Mesothelial cell of epicardium (in vitro differentiated cells): ENCODE measurements around the gene ACIN1. TPM values are rescaled to one million over a fixed set of nuclear protein-coding genes. Genes with fewer than 3 reads are reported as not detected.

Experiments used
- DNase-seq, 2 experiments: peaks; one replicate each; pipeline ENCODE4 v3.0.0; 2021; ENCODE audit warnings: low spot score in 2 of 2; ENCODE audit not compliant: unreplicated experiment in 2 of 2
- H3K27ac Mint-ChIP-seq: 2 replicates; pipeline ENCODE4 v1.8.0; 2021; ENCODE audit warnings: mixed read lengths
- H3K27me3 Mint-ChIP-seq: 2 replicates; pipeline ENCODE4 v1.8.0; 2021; ENCODE audit warnings: low read depth, mixed read lengths
- H3K36me3 Mint-ChIP-seq: 2 replicates; pipeline ENCODE4 v1.8.0; 2021; ENCODE audit warnings: mixed read lengths
- H3K4me1 Mint-ChIP-seq: 2 replicates; pipeline ENCODE4 v1.8.0; 2021; ENCODE audit warnings: mixed read lengths
- H3K4me3 Mint-ChIP-seq: 2 replicates; pipeline ENCODE4 v1.8.0; 2021; ENCODE audit warnings: mild to moderate bottlenecking, moderate library complexity, mixed read lengths
- H3K9me3 Mint-ChIP-seq: 2 replicates; pipeline ENCODE4 v1.8.0; 2021; ENCODE audit warnings: mixed read lengths
- total RNA-seq: library from RNA; stranded (reverse); gene quantifications from 3 replicates; pipeline ENCODE4 v1.2.1, GENCODE V29; 2021
- TF ChIP-seq, protein P1 (sequence below): fragments of 200-600 bp; sonication (generic); IDR thresholded peaks from one replicate; pipeline ENCODE4 v1.5.0; 2021; ENCODE audit warnings: antibody characterized with exemption; ENCODE audit not compliant: unreplicated experiment

The ACIN1 gene
- total RNA-seq, 1 donor from 2014 or later: 401 TPM

GRCh38 chr14:23131482-23131881 is 36.5 kb upstream of the ACIN1 start:
- H3K36me3 Mint-ChIP-seq: peaks cover 28% of the 10 kb centered on the region
- no peak for DNase-seq
- H3K27me3 Mint-ChIP-seq: no peaks in the 10 kb centered on the region
- H3K4me1 Mint-ChIP-seq: no peaks in the 10 kb centered on the region
- H3K9me3 Mint-ChIP-seq: no peaks in the 10 kb centered on the region
- TF ChIP-seq, protein P1, sequence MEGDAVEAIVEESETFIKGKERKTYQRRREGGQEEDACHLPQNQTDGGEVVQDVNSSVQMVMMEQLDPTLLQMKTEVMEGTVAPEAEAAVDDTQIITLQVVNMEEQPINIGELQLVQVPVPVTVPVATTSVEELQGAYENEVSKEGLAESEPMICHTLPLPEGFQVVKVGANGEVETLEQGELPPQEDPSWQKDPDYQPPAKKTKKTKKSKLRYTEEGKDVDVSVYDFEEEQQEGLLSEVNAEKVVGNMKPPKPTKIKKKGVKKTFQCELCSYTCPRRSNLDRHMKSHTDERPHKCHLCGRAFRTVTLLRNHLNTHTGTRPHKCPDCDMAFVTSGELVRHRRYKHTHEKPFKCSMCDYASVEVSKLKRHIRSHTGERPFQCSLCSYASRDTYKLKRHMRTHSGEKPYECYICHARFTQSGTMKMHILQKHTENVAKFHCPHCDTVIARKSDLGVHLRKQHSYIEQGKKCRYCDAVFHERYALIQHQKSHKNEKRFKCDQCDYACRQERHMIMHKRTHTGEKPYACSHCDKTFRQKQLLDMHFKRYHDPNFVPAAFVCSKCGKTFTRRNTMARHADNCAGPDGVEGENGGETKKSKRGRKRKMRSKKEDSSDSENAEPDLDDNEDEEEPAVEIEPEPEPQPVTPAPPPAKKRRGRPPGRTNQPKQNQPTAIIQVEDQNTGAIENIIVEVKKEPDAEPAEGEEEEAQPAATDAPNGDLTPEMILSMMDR: no peak
- H3K4me3 Mint-ChIP-seq: no peak overlapping the region
- H3K27ac Mint-ChIP-seq: no peak overlapping the region

GRCh38 chr14:23130871-23131270 is 35.9 kb upstream of the ACIN1 start:
- no peak overlapping the region for H3K27ac Mint-ChIP-seq
- no peaks in the 10 kb centered on the region for H3K9me3 Mint-ChIP-seq
- no peak overlapping the region for H3K4me3 Mint-ChIP-seq
- H3K27me3 Mint-ChIP-seq: no peaks in the 10 kb centered on the region
- DNase-seq: no peak
- TF ChIP-seq, protein P1: no peak
- H3K36me3 Mint-ChIP-seq: peaks cover 24% of the 10 kb centered on the region
- H3K4me1 Mint-ChIP-seq: no peaks in the 10 kb centered on the region

- TF ChIP-seq, protein P1: no peak
- no peak for DNase-seq
- H3K27me3 Mint-ChIP-seq: no peaks in the 10 kb centered on the region
- no peaks in the 10 kb centered on the region for H3K4me1 Mint-ChIP-seq
- H3K9me3 Mint-ChIP-seq: no peaks in the 10 kb centered on the region
- H3K36me3 Mint-ChIP-seq: peaks cover 26% of the 10 kb centered on the region
- no peak overlapping the region for H3K4me3 Mint-ChIP-seq
- no peak overlapping the region for H3K27ac Mint-ChIP-seq
Measured at GRCh38 chr14:23129759-23130316, 34.9 kb upstream of the ACIN1 start.

GRCh38 chr14:23128969-23129758 is 34.2 kb upstream of the ACIN1 start:
- Mint-ChIP-seq H3K27ac (no peak overlapping the region), H3K9me3 (no peaks in the 10 kb centered on the region), H3K27me3 (no peaks in the 10 kb centered on the region), H3K4me1 (peaks cover 2% of the 10 kb centered on the region), H3K36me3 (peaks cover 26% of the 10 kb centered on the region), H3K4me3 (no peak overlapping the region)
- DNase-seq: no peak
- TF ChIP-seq, protein P1: no peak

DNA sequence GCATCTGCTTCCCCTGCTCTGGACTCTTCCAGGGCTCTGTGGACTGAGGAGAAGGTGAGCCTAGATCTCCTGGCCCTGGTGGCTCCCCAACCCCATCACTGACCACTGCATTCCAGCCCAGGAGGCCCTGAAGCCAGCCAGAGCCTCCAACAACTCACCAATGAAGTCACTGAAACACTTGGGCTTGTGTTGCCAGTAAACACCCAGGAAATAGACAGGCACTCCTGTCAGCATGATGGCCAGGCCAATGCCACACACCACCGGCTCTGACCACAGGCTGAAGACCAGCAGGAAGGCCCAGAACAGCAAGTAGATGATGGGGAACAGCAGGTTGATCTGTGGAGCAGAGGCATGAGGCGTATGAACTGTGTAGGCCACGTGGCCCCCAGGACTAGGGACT is 32.9 kb upstream of the ACIN1 start:
- Mint-ChIP-seq H3K27me3 (no peaks in the 10 kb centered on the region), H3K9me3 (no peaks in the 10 kb centered on the region), H3K27ac (no peak overlapping the region), H3K4me1 (peaks cover 6% of the 10 kb centered on the region), H3K4me3 (no peak overlapping the region), H3K36me3 (peaks cover 26% of the 10 kb centered on the region)
- DNase-seq: no peak
- TF ChIP-seq, protein P1: no peak
